Measurements from ENCODE around the gene CCNT1. TPM values are rescaled to one million over a fixed set of nuclear protein-coding genes. Genes with fewer than 3 reads are reported as not detected.
A peak's percentile ranks its signal among the peaks of the same experiment; 100 is the strongest.
"Not testable (repeated sequence)": the region's sequence is repeated elsewhere in the genome, so short reads cannot be mapped to it uniquely, and the experiment has no call there.

The CCNT1 gene
- total RNA-seq, 2 donors from 2014 or later = 72.9 to 88.2 TPM

GRCh38 chr12:48698822-48699221, 17.7 kb downstream of the CCNT1 start:
- not testable (repeated sequence) for DNase-seq (ENCODE audit: low spot score in 2 of 2); H3K9me3 Mint-ChIP-seq; H3K27ac Mint-ChIP-seq; ATAC-seq
- H3K36me3 Mint-ChIP-seq = peaks cover 7 to 18% of the 10 kb centered on the region in 2 donors

- ATAC-seq = no peak
- Mint-ChIP-seq H3K9me3 (no peaks in the 10 kb centered on the region), H3K27ac (no peak overlapping the region), H3K36me3 (peaks cover 14 to 29% of the 10 kb centered on the region in 2 donors)
- DNase-seq (ENCODE audit: low spot score in 2 of 2) = no peak
These were observed 19.9 kb downstream of the CCNT1 start for GRCh38 chr12:48696626-48697025.

- no peaks in the 10 kb centered on the region for H3K9me3 Mint-ChIP-seq
- ATAC-seq (no peak), DNase-seq (ENCODE audit: low spot score in 2 of 2) (no peak)
- H3K36me3 Mint-ChIP-seq = peaks cover 21 to 36% of the 10 kb centered on the region in 2 donors
- no peak overlapping the region for H3K27ac Mint-ChIP-seq
These were observed 20.6 kb downstream of the CCNT1 start for GRCh38 chr12:48695859-48696258.

- peak overlapping the region in 1 of 2 donors; percentile 10 for H3K27ac Mint-ChIP-seq
- no peaks in the 10 kb centered on the region for H3K9me3 Mint-ChIP-seq
- peaks cover 21 to 36% of the 10 kb centered on the region in 2 donors for H3K36me3 Mint-ChIP-seq
- DNase-seq (ENCODE audit: low spot score in 2 of 2) (no peak), ATAC-seq (no peak)
These were observed 22.5 kb downstream of the CCNT1 start for GRCh38 chr12:48694038-48694437.

- no peak for DNase-seq (ENCODE audit: low spot score in 2 of 2)
- ATAC-seq = no peak
- Mint-ChIP-seq H3K9me3 (no peaks in the 10 kb centered on the region), H3K36me3 (peaks cover 21 to 40% of the 10 kb centered on the region in 2 donors), H3K27ac (no peak overlapping the region)
These were observed 22.9 kb downstream of the CCNT1 start for GRCh38 chr12:48693572-48693971.

- Mint-ChIP-seq H3K9me3 (no peaks in the 10 kb centered on the region), H3K36me3 (peaks cover 21 to 42% of the 10 kb centered on the region in 2 donors), H3K27ac (peak overlapping the region in 1 of 2 donors; percentile 44)
- ATAC-seq (no peak), DNase-seq (ENCODE audit: low spot score in 2 of 2) (no peak)
These were observed 24.6 kb downstream of the CCNT1 start for GRCh38 chr12:48691826-48692487.

GRCh38 chr12:48690990-48691389, 25.5 kb downstream of the CCNT1 start:
- DNase-seq (ENCODE audit: low spot score in 2 of 2) (no peak), ATAC-seq (no peak)
- Mint-ChIP-seq H3K36me3 (peaks cover 21 to 38% of the 10 kb centered on the region in 2 donors), H3K9me3 (no peaks in the 10 kb centered on the region), H3K27ac (peak overlapping the region in 1 of 2 donors; percentile 5)

- Mint-ChIP-seq H3K9me3 (no peaks in the 10 kb centered on the region), H3K36me3 (peaks cover 21 to 33% of the 10 kb centered on the region in 2 donors), H3K27ac (no peak overlapping the region)
- DNase-seq (ENCODE audit: low spot score in 2 of 2) (no peak), ATAC-seq (no peak)
These were observed 26.1 kb downstream of the CCNT1 start for GRCh38 chr12:48690436-48690835.

GRCh38 chr12:48688836-48689235, 27.7 kb downstream of the CCNT1 start:
- ATAC-seq = no peak
- H3K9me3 Mint-ChIP-seq = no peaks in the 10 kb centered on the region
- peak overlapping the region in 1 of 2 donors; percentile 41 for H3K27ac Mint-ChIP-seq
- DNase-seq (ENCODE audit: low spot score in 2 of 2) = no peak
- peaks cover 14 to 25% of the 10 kb centered on the region in 2 donors for H3K36me3 Mint-ChIP-seq

GRCh38 chr12:48687592-48687991, 28.9 kb downstream of the CCNT1 start:
- ATAC-seq (peak in 1 of 2 donors; percentile 65), DNase-seq (ENCODE audit: low spot score in 2 of 2) (no peak)
- Mint-ChIP-seq H3K36me3 (peaks cover 6 to 13% of the 10 kb centered on the region in 2 donors), H3K9me3 (no peaks in the 10 kb centered on the region), H3K27ac (no peak overlapping the region)

- DNase-seq (ENCODE audit: low spot score in 2 of 2) (no peak), ATAC-seq (no peak)
- H3K9me3 Mint-ChIP-seq = no peaks in the 10 kb centered on the region
- H3K27ac Mint-ChIP-seq = peak overlapping the region in 1 of 2 donors; percentile 62
- peaks cover 6 to 15% of the 10 kb centered on the region in 2 donors for H3K36me3 Mint-ChIP-seq
These were observed 29.7 kb downstream of the CCNT1 start for GRCh38 chr12:48686615-48687334.

- Mint-ChIP-seq H3K36me3 (peaks cover 9 to 17% of the 10 kb centered on the region in 2 donors), H3K27ac (no peak overlapping the region), H3K9me3 (no peaks in the 10 kb centered on the region)
- DNase-seq (ENCODE audit: low spot score in 2 of 2) (no peak), ATAC-seq (no peak)
These were observed 30.4 kb downstream of the CCNT1 start for GRCh38 chr12:48686037-48686595.

- H3K36me3 Mint-ChIP-seq = peaks cover 19 to 32% of the 10 kb centered on the region in 2 donors
These were observed 33.0 kb downstream of the CCNT1 start for GRCh38 chr12:48683534-48683933.

GRCh38 chr12:48682927-48683326, 33.6 kb downstream of the CCNT1 start:
- ATAC-seq (no peak), DNase-seq (ENCODE audit: low spot score in 2 of 2) (no peak)
- Mint-ChIP-seq H3K36me3 (peaks cover 20 to 36% of the 10 kb centered on the region in 2 donors), H3K27ac (peak overlapping the region in 1 of 2 donors; percentile 92), H3K9me3 (no peaks in the 10 kb centered on the region)

More at GRCh38 chr12:48683534-48683933, 33.0 kb downstream of the CCNT1 start:
- Mint-ChIP-seq H3K27ac (no peak overlapping the region), H3K9me3 (no peaks in the 10 kb centered on the region)
- DNase-seq (ENCODE audit: low spot score in 2 of 2) (no peak), ATAC-seq (no peak)

- Mint-ChIP-seq H3K27ac (peak overlapping the region; percentile 90 to 92), H3K36me3 (peaks cover 20 to 41% of the 10 kb centered on the region in 2 donors)
- not testable (repeated sequence) for ATAC-seq; DNase-seq (ENCODE audit: low spot score in 2 of 2); H3K9me3 Mint-ChIP-seq
These were observed 34.0 kb downstream of the CCNT1 start for GRCh38 chr12:48682533-48682905.

GRCh38 chr12:48681710-48682532, 34.6 kb downstream of the CCNT1 start, which contains the start of gene KANSL2:
KANSL2 (minus strand) TSS chr12:48682238; CDS start chr12:48681632, 606 bp downstream.
- H3K27ac Mint-ChIP-seq = peak within 1 kb of the TSS; percentile 90 to 92
- peaks cover 20 to 46% of the 10 kb centered on the region in 2 donors for H3K36me3 Mint-ChIP-seq
- peak; percentile 98 to 99 for ATAC-seq
- H3K9me3 Mint-ChIP-seq = no peaks in the 10 kb centered on the region
- peak; percentile 95 to 97 for DNase-seq (ENCODE audit: low spot score in 2 of 2)
